ENCODE data around the gene NBAS.

NBAS gene

GRCh38 chr2:15127301-15127700 is 433.8 kb downstream of the NBAS start:
- Histone ChIP-seq H3K4me3 (ENCODE audit: low read depth, low read length, poor library complexity, severe bottlenecking) (no peak overlapping the region), H3K27ac (ENCODE audit: low read depth, low read length, poor library complexity, severe bottlenecking) (no peak overlapping the region), H3K9ac (ENCODE audit: low read length) (no peak overlapping the region), H3K36me3 (ENCODE audit: insufficient read depth, low read length) (no peaks in the 10 kb centered on the region), H3K4me1 (ENCODE audit: insufficient read depth, low read length, severe bottlenecking) (no peaks in the 10 kb centered on the region), H3K27me3 (ENCODE audit: insufficient read depth, low read length) (no peaks in the 10 kb centered on the region), H3K4me2 (ENCODE audit: low read length) (no peak overlapping the region), H2AFZ (ENCODE audit: low read length) (no peak overlapping the region), H3K9me2 (ENCODE audit: low read depth, low read length) (no peaks in the 10 kb centered on the region), H3F3A (ENCODE audit: insufficient read depth, low read length) (no peaks in the 10 kb centered on the region), H3K79me2 (ENCODE audit: insufficient read depth, low read length) (no peaks in the 10 kb centered on the region), H3K9me3 (ENCODE audit: low read length) (no peaks in the 10 kb centered on the region), H4K20me1 (ENCODE audit: insufficient read depth, low read length) (no peaks in the 10 kb centered on the region)
- TF ChIP-seq EZH2 (IDR thresholded peaks at IDR 0.05; ENCODE audit: borderline replicate concordance, low read length): no peak
- TF ChIP-seq CTCF (IDR thresholded peaks at IDR 0.05; ENCODE audit: low read length): no peak

- Histone ChIP-seq H3K9me3 (ENCODE audit: low read length) (no peaks in the 10 kb centered on the region), H3K4me3 (ENCODE audit: low read depth, low read length, poor library complexity, severe bottlenecking) (no peak overlapping the region), H3F3A (ENCODE audit: insufficient read depth, low read length) (no peaks in the 10 kb centered on the region), H3K4me1 (ENCODE audit: insufficient read depth, low read length, severe bottlenecking) (no peaks in the 10 kb centered on the region), H4K20me1 (ENCODE audit: insufficient read depth, low read length) (no peaks in the 10 kb centered on the region), H2AFZ (ENCODE audit: low read length) (no peak overlapping the region), H3K79me2 (ENCODE audit: insufficient read depth, low read length) (no peaks in the 10 kb centered on the region), H3K27me3 (ENCODE audit: insufficient read depth, low read length) (no peaks in the 10 kb centered on the region), H3K9me2 (ENCODE audit: low read depth, low read length) (no peaks in the 10 kb centered on the region), H3K27ac (ENCODE audit: low read depth, low read length, poor library complexity, severe bottlenecking) (no peak overlapping the region), H3K36me3 (ENCODE audit: insufficient read depth, low read length) (no peaks in the 10 kb centered on the region), H3K4me2 (ENCODE audit: low read length) (no peak overlapping the region), H3K9ac (ENCODE audit: low read length) (no peak overlapping the region)
- no peak for TF ChIP-seq EZH2 (IDR thresholded peaks at IDR 0.05; ENCODE audit: borderline replicate concordance, low read length)
- TF ChIP-seq CTCF (IDR thresholded peaks at IDR 0.05; ENCODE audit: low read length): no peak
These were observed 434.8 kb downstream of the NBAS start for GRCh38 chr2:15126373-15126772.

GRCh38 chr2:15122915-15123314 is 438.2 kb downstream of the NBAS start:
- Histone ChIP-seq H3K36me3 (ENCODE audit: insufficient read depth, low read length) (no peaks in the 10 kb centered on the region), H3K79me2 (ENCODE audit: insufficient read depth, low read length) (no peaks in the 10 kb centered on the region), H3K9ac (ENCODE audit: low read length) (no peak overlapping the region), H3K4me1 (ENCODE audit: insufficient read depth, low read length, severe bottlenecking) (no peaks in the 10 kb centered on the region), H3K27ac (ENCODE audit: low read depth, low read length, poor library complexity, severe bottlenecking) (no peak overlapping the region), H3K9me3 (ENCODE audit: low read length) (no peaks in the 10 kb centered on the region), H3K9me2 (ENCODE audit: low read depth, low read length) (no peaks in the 10 kb centered on the region), H4K20me1 (ENCODE audit: insufficient read depth, low read length) (no peaks in the 10 kb centered on the region), H3F3A (ENCODE audit: insufficient read depth, low read length) (no peaks in the 10 kb centered on the region), H3K4me3 (ENCODE audit: low read depth, low read length, poor library complexity, severe bottlenecking) (no peak overlapping the region), H2AFZ (ENCODE audit: low read length) (no peak overlapping the region), H3K4me2 (ENCODE audit: low read length) (no peak overlapping the region), H3K27me3 (ENCODE audit: insufficient read depth, low read length) (no peaks in the 10 kb centered on the region)
- TF ChIP-seq EZH2 (IDR thresholded peaks at IDR 0.05; ENCODE audit: borderline replicate concordance, low read length) (no peak), CTCF (IDR thresholded peaks at IDR 0.05; ENCODE audit: low read length) (no peak)

Measured in OCI-LY1 (cell line).